Psoas muscle (tissue), 8 donors: ENCODE measurements around the gene UBQLN3. TPM values are rescaled to one million over a fixed set of nuclear protein-coding genes. Genes with fewer than 3 reads are reported as not detected.

ENCODE experiments used
- ATAC-seq, 4 donors: fragments of 200-7000 bp; cut with Tn5 transposase; one replicate each; pipeline ENCODE4 v1.9.1; 2020; ENCODE audit warnings: moderate library complexity in 3 of 4, mild to moderate bottlenecking in 2 of 4
- DNase-seq, 2 donors: peaks; one replicate each; pipeline ENCODE4 v3.0.0-alpha.2; 2020
- H3K27ac ChIP-seq: fragments of 200-600 bp; one replicate; pipeline ENCODE4 v1.8.0; 2022
- H3K27me3 ChIP-seq, 3 donors: fragments of 200-600 bp in 1 of 3; one replicate each; pipeline versions ENCODE4 v1.6.1 to v1.8.0; 2013 to 2022; ENCODE audit warnings: low read length in 2 of 3, mild to moderate bottlenecking in 2 of 3, moderate library complexity in 1 of 3; ENCODE audit not compliant: insufficient read depth in 3 of 3
- H3K36me3 ChIP-seq, 2 donors: fragments of 200-600 bp in 1 of 2; one replicate each; pipeline versions ENCODE4 v1.6.1 to v1.8.0; 2013 to 2022; ENCODE audit warnings: low read depth in 1 of 2, mild to moderate bottlenecking in 1 of 2, moderate library complexity in 1 of 2; ENCODE audit not compliant: insufficient read depth in 1 of 2
- H3K4me1 ChIP-seq: fragments of 200-600 bp; one replicate; pipeline ENCODE4 v1.8.0; 2022
- H3K4me3 ChIP-seq: fragments of 200-600 bp; one replicate; pipeline ENCODE4 v1.8.0; 2022; ENCODE audit warnings: mild to moderate bottlenecking
- H3K9me3 ChIP-seq: fragments of 200-600 bp; one replicate; pipeline ENCODE4 v1.8.0; 2022
- CTCF ChIP-seq: fragments of 200-600 bp; IDR thresholded peaks from one replicate; pipeline ENCODE4 v1.8.0; 2022; ENCODE audit warnings: antibody characterized with exemption
- WGBS, 3 donors: extraction: QIAGEN DNeasy Blood & Tissue Kit; methylation state at CpG; one replicate each; pipeline versions ENCODE4 v1.1.6 to v1.1.7; 2013; 5-methylcytosine and 5-hydroxymethylcytosine counted together
- intact Hi-C, 2 donors: fragments of 100-400 bp; cut with DNase I; formaldehyde crosslinking; loops; one replicate each; pipeline versions ENCODE4 v1.11.0 to v1.14.2; 2022
- polyA plus RNA-seq, 3 donors: library from polyadenylated mRNA; stranded (reverse); fragments of 200-250 nt; gene quantifications; one replicate each; pipeline ENCODE4 v1.2.3, GENCODE V29; 2013
- total RNA-seq, 4 donors: library from RNA; stranded (reverse); fragmentation: NEBNext Ultra II Directional in 2 of 4; extraction: Animal tissue kit (Norgen Biotek cat#: 25700) in 2 of 4; gene quantifications; one replicate each; pipeline versions ENCODE4 v1.2.1 to v1.2.4, GENCODE V29; 2021 to 2023
- donor health status: healthy with polysubstance abuse.
- donor health status: DM: no; HTN: no; CAD: no; lungs with moderate emphysema.
- donor health status: Bipolar disorder and iron deficiency.
- donor health status: healthy.
- donor health status: DM: yes; HTN: yes; CAD: no.
- donor health status: DM: no; HTN: no; CAD: no.
- donor health status: DM: no; HTN: no; CAD: no.
- donor health status: DM: yes; HTN: yes; CAD: no.

Gene UBQLN3
- total and polyA plus RNA-seq, 7 donors, result not detected

- Histone ChIP-seq H3K36me3 (no peaks in the 10 kb centered on the region), H3K27ac (no peak overlapping the region), H3K4me3 (no peak overlapping the region), H3K27me3 (no peaks in the 10 kb centered on the region), H3K4me1 (no peaks in the 10 kb centered on the region), H3K9me3 (no peaks in the 10 kb centered on the region)
- WGBS, 3 donors, result 35 to 41% (median 38%) methylated on average over 2 of the region's 2 CpGs
- ATAC-seq (no peak), DNase-seq (no peak)
- intact Hi-C loops, result loop anchor here (2.0 to 10.0 kb wide), 2 partner anchors 328 to 332 kb away; partner anchors contain the start of gene OR52N2 (in 2 of the 2)
- peak; percentile 64 for TF ChIP-seq CTCF
Observed at GRCh38 chr11:5476186-5476819, 33.5 kb downstream of the UBQLN3 start.

- Histone ChIP-seq H3K27me3 (no peaks in the 10 kb centered on the region), H3K27ac (no peak overlapping the region), H3K4me3 (no peak overlapping the region), H3K9me3 (no peaks in the 10 kb centered on the region), H3K36me3 (no peaks in the 10 kb centered on the region), H3K4me1 (no peaks in the 10 kb centered on the region)
- no peak for ATAC-seq
- no peak for DNase-seq
- no peak for TF ChIP-seq CTCF
- intact Hi-C loops, result loop anchor here in 1 of 2 donors (10.0 kb wide), 1 partner anchor 331 kb away; the partner anchor contains the start of gene OR52N2
Observed at GRCh38 chr11:5473921-5474320, 35.8 kb downstream of the UBQLN3 start.

- Histone ChIP-seq H3K4me1 (no peaks in the 10 kb centered on the region), H3K36me3 (no peaks in the 10 kb centered on the region), H3K4me3 (no peak overlapping the region), H3K27me3 (no peaks in the 10 kb centered on the region), H3K9me3 (no peaks in the 10 kb centered on the region), H3K27ac (no peak overlapping the region)
- 35 to 62% (median 42%) methylated on average over 2 of the region's 2 CpGs for WGBS, 3 donors
- intact Hi-C loops, result no loop called here
- DNase-seq (no peak), ATAC-seq (no peak)
- no peak for TF ChIP-seq CTCF
Observed at GRCh38 chr11:5467527-5467926, 42.2 kb downstream of the UBQLN3 start.

- H3K36me3 ChIP-seq, result no peaks in the 10 kb centered on the region
- H3K4me3 ChIP-seq, result no peak overlapping the region
- WGBS, 3 donors, result 89% methylated on average over 14 of the region's 14 CpGs
- no peaks in the 10 kb centered on the region for H3K4me1 ChIP-seq
- H3K27me3 ChIP-seq, result no peaks in the 10 kb centered on the region
- peak in 1 of 2 donors; percentile 39 for DNase-seq
- no peak for TF ChIP-seq CTCF
- intact Hi-C loops, result no loop called here
- no peak for ATAC-seq
- H3K9me3 ChIP-seq, result no peaks in the 10 kb centered on the region
- H3K27ac ChIP-seq, result no peak overlapping the region
Observed at GRCh38 chr11:5460983-5461621, 48.7 kb downstream of the UBQLN3 start.

Other genes with a start within 250 kb of the UBQLN3 start
- not detected for gene HBE1, start 240.0 kb downstream of the UBQLN3 start, total RNA-seq
- gene HBE1, start 240.0 kb downstream of the UBQLN3 start, polyA plus RNA-seq, result not detected
- gene OR51B4, start 208.0 kb downstream of the UBQLN3 start, total RNA-seq, result not detected
- not detected for gene OR51B4, start 208.0 kb downstream of the UBQLN3 start, polyA plus RNA-seq
- gene OR51B2, start 185.7 kb downstream of the UBQLN3 start, total RNA-seq, result not detected
- gene OR51B2, start 185.7 kb downstream of the UBQLN3 start, polyA plus RNA-seq, result not detected
- not detected for gene OR51B5, start 166.4 kb downstream of the UBQLN3 start, total RNA-seq
- gene OR51B5, start 166.4 kb downstream of the UBQLN3 start, polyA plus RNA-seq, result not detected
- not detected for gene OR51B6, start 158.4 kb downstream of the UBQLN3 start, total RNA-seq
- not detected for gene OR51B6, start 158.4 kb downstream of the UBQLN3 start, polyA plus RNA-seq
- gene OR51M1, start 126.1 kb downstream of the UBQLN3 start, total RNA-seq, result not detected
- gene OR51M1, start 126.1 kb downstream of the UBQLN3 start, polyA plus RNA-seq, result not detected
- not detected for gene OR51Q1, start 87.8 kb downstream of the UBQLN3 start, total RNA-seq
- gene OR51Q1, start 87.8 kb downstream of the UBQLN3 start, polyA plus RNA-seq, result not detected
- gene OR51I1, start 68.4 kb downstream of the UBQLN3 start, total RNA-seq, result not detected
- gene OR51I1, start 68.4 kb downstream of the UBQLN3 start, polyA plus RNA-seq, result not detected
- not detected for gene OR51I2, start 60.6 kb downstream of the UBQLN3 start, total RNA-seq
- gene OR51I2, start 60.6 kb downstream of the UBQLN3 start, polyA plus RNA-seq, result not detected
- not detected for gene OR52D1, start 21.3 kb downstream of the UBQLN3 start, total RNA-seq
- not detected for gene OR52D1, start 21.3 kb downstream of the UBQLN3 start, polyA plus RNA-seq
- gene UBQLNL, start 6.7 kb upstream of the UBQLN3 start, total RNA-seq, result not detected
- gene UBQLNL, start 6.7 kb upstream of the UBQLN3 start, polyA plus RNA-seq, result under 1 TPM in 2 of 3 donors, not detected in 1; 0.01 to 0.04 TPM
- not detected for gene OR52H1, start 38.6 kb upstream of the UBQLN3 start, total RNA-seq
- gene OR52H1, start 38.6 kb upstream of the UBQLN3 start, polyA plus RNA-seq, result not detected
- gene OR52B6, start 70.9 kb upstream of the UBQLN3 start, total RNA-seq, result not detected
- not detected for gene OR52B6, start 70.9 kb upstream of the UBQLN3 start, polyA plus RNA-seq
- gene TRIM6, start 86.7 kb upstream of the UBQLN3 start, total RNA-seq, result under 1 TPM in 3 of 4 donors, not detected in 1; 0.44 to 0.78 (median 0.77) TPM
- under 1 TPM; 0.26 to 0.36 (median 0.28) TPM for gene TRIM6, start 86.7 kb upstream of the UBQLN3 start, polyA plus RNA-seq
- gene TRIM34, start 115.0 kb upstream of the UBQLN3 start, total RNA-seq, result 1 to 10 TPM in 1 of 4 donors, under 1 TPM in 3; 0.48 to 1.3 (median 0.89) TPM
- gene TRIM34, start 115.0 kb upstream of the UBQLN3 start, polyA plus RNA-seq, result under 1 TPM; 0.55 to 0.79 (median 0.67) TPM
- gene TRIM5, start 175.1 kb upstream of the UBQLN3 start, total RNA-seq, result 1 to 10 TPM; 1.1 to 6.3 (median 3.0) TPM
- 1 to 10 TPM in 2 of 3 donors, under 1 TPM in 1; 0.98 to 2.6 (median 1.6) TPM for gene TRIM5, start 175.1 kb upstream of the UBQLN3 start, polyA plus RNA-seq
- 10 to 100 TPM in 1 of 4 donors, 1 to 10 TPM in 3; 6.2 to 12.4 (median 7.9) TPM for gene TRIM22, start 179.8 kb upstream of the UBQLN3 start, total RNA-seq
- 1 to 10 TPM; 5.1 to 5.6 (median 5.5) TPM for gene TRIM22, start 179.8 kb upstream of the UBQLN3 start, polyA plus RNA-seq
- gene OR56B1, start 226.5 kb upstream of the UBQLN3 start, total RNA-seq, result not detected
- not detected for gene OR56B1, start 226.5 kb upstream of the UBQLN3 start, polyA plus RNA-seq
- gene OR52N4, start 244.3 kb upstream of the UBQLN3 start, total RNA-seq, result not detected
- not detected for gene OR52N4, start 244.3 kb upstream of the UBQLN3 start, polyA plus RNA-seq